OCI-M1 (cell line): ENCODE data around the gene ZFAND2A.
"Not testable (repeated sequence)": the region's sequence is repeated elsewhere in the genome, so short reads cannot be mapped to it uniquely, and the experiment has no call there.

Experiments used
- DNase-seq: peaks from one replicate; lab custom pipeline; 2025; lab: John Stamatoyannopoulos, UW

Gene ZFAND2A

DNA sequence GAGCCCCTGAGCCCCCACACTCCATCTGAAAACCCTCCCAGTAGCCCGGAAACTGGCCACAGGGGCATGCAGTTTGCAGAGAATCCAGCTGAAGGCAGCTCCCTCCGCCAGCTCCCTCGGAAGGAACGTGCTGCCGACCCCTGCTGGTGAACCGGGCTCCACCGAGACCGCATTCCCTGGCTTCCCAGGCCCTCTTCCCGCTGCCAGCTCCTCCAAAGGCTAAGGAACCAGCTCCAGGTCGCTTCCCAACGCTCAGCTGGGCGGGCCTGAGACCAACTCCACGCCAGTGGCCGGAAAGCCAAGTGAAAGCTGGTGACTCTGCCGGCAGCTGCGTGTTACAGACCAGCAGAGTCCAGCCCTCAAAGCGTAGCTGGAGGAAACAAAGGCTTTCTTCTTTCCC lies 36.3 kb downstream of the ZFAND2A start:
- no peak for DNase-seq

DNA sequence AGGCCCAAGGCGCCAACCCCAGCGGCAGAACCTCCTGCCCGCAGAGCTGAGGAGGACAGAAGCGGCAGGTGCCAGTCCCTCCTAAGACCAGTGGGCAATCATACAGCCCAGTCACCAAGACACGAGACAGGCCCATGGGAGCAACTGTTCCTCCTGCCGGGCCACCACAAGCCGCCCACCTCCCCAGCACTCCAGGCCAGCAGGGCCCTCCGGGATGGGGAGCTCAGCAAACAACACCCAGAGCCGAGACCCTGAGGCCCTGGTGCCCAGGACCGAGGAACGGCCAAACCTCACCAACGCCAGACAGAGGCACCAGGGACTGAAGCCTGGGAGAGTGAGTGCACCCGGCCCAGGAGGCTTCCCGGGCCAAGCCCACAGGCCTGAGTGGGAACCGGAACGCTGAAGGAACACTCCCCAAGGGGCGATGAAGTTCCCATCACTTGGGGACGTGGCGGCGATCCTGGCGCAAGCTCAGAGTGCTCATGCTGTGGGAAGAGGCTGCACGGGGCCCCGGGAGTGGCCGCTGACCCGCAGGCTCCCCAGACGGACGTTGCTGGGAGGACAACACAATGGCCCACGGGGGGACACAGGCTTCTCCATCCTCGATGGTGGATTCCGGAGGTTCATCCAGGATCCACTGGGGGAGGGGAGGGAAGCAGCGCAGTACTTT lies 37.0 kb downstream of the ZFAND2A start:
- no peak for DNase-seq

DNA sequence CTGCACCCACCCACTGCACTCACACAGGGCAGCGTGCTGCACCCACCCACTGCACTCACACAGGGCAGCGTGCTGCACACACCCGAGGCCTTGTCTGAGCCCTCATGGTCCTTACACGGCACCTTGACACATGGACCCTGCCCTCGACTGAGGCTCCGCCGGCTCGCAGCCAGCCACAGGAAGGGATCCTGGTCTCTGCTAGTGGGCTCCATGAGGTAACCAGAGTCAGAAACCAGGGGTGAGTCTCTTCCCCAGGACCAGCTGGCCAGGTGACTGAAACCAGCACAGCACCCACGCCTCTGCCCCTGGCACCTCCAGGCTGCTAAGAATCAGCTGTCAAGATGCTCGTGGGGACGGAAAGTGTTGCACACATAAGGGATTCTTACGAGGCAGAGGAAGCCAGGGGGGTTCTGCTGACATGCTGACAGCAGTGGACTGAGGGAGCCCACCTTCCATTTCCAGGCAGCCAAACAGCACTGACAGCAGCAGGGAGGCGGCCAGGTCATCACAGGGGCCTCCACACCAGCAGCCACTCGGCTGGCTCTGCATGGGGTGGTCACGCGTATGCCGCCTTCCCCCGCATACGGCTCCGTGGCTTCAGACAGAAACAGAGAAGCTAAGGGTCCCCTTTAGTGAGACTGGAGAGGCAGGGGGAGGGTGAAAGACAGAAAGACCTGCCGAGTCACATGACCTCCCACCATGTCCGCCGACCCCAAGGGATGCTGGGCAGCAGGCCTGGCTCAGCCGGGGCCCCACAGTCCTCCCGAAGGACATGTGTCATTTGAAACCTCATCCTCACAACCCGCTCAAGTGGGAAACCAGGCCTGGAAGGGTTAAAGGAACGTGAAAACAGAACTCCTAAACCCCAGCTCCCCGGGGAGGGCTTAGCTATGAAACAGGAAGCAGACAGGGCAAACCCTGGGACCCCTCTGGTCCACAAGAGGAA lies 37.8 kb downstream of the ZFAND2A start:
- no peak for DNase-seq

DNA sequence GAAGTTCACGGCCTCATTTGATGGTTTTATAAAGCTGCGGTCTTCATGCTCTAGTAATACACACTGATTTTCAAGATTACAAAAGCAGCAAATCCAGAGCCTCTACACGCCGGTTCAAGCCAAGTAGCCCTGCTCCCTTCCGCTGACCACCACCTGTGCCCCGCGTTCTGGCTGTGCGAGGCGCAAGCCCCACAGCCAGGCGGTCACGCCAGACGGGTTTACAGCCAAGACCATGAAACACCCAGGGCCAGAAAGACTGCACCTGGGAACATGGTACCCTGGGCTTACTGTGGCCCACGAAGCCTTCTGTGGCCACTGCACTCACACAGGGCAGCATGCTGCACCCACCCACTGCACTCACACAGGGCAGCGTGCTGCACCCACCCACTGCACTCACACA lies 38.5 kb downstream of the ZFAND2A start:
- DNase-seq, result no peak

DNA sequence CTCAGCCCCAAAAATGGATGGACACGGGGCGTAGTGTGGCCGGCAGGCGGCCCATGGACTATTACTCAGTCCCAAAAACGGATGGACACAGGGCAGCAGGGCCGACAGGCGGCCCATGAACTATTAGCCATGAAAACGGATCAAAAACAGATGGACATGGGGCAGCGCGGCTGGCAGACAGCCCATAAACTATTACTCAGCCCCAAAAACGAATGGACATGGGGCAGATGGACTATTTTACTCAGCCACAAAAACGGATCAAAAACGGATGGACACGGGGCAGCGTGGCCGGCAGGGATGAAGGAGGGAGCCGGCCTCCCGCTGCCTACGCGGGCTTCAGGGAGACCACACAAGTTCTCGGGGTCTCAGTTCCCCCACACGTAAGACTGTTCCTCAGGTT lies 39.2 kb downstream of the ZFAND2A start:
- DNase-seq, result no peak

DNA sequence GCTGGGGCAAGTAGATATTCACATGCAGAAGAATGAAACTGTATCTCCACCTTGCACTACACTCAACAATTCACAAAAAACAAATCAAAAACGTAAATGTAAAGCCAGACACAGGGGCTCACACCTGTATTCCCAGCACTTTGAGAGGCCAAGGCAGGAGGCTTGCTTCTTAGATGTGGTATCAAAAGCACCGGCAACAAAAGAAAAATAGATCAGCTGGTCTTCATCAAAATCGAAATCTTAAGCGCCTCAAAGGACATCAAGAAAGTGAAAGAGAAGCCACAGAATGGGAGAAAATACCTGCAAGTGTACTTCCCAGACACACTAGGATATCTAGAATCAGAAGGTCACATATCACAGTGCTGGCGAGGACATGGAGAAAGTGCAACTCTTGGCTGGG lies 40.8 kb downstream of the ZFAND2A start:
- DNase-seq, result no peak

DNA sequence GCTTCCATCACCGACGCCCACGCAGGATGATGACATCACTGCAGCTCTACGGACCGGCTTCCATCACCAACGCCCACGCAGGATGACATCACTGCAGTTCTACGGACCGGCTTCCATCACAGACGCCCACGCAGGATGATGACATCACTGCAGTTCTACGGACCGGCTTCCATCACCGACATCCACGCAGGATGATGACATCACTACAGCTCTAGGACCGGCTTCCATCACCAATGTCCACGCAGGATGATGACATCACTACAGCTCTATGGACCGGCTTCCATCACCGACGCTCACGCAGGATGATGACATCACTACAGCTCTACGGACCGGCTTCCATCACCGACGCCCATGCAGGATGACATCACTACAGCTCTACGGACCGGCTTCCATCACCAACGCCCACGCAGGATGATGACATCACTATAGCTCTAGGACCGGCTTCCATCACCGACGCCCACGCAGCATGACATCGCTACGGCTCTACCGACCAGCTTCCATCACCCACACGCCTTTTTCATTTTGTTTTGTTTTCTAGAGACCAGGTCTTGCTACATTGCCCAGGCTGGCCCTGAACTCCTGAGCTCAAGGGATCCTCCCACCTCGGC lies 42.6 kb downstream of the ZFAND2A start:
- no peak for DNase-seq

DNA sequence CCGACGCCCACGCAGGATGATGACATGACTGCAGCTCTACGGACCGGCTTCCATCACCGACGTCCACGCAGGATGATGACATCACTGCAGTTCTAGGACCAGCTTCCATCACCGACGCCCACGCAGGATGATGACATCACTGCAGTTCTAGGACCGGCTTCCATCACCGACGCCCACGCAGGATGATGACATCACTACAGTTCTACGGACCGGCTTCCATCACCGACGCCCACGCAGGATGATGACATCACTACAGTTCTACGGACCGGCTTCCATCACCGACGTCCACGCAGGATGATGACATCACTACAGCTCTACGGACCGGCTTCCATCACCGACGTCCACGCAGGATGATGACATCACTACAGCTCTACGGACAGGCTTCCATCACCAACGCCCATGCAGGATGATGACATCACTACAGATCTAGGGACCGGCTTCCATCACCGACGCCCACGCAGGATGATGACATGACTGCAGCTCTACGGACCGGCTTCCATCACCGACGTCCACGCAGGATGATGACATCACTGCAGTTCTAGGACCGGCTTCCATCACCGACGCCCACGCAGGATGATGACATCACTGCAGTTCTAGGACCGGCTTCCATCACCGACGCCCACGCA lies 43.5 kb downstream of the ZFAND2A start:
- DNase-seq, result not testable (repeated sequence)

DNA sequence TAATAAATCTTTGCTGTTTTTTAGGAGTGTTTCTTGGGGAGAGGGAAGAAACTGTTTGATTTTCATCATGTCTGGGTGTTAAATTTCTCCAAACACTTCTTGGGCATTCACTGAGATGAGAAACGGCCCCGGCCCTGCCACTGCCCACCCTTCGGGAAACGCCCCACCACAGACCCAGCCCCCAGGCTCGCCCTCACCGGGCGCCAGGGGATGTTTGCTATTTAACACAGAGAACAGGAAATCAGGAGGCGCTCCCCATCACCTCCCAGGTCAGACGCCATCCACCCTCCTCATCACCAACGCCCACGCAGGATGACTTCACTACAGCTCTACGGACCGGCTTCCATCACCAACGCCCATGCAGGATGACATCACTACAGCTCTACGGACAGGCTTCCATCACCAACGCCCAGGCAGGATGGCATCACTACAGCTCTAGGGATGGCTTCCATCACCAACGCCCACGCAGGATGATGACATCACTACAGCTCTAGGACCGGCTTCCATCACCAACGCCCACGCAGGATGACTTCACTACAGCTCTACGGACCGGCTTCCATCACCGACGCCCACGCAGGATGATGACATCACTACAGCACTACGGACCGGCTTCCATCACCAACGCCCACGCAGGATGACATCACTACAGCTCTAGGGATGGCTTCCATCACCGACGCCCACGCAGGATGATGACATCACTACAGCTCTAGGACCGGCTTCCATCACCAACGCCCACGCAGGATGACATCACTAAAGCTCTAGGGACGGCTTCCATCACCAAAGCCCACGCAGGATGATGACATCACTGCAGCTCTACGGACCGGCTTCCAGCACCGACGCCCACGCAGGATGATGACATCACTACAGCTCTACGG lies 44.6 kb downstream of the ZFAND2A start:
- DNase-seq, result not testable (repeated sequence)

DNA sequence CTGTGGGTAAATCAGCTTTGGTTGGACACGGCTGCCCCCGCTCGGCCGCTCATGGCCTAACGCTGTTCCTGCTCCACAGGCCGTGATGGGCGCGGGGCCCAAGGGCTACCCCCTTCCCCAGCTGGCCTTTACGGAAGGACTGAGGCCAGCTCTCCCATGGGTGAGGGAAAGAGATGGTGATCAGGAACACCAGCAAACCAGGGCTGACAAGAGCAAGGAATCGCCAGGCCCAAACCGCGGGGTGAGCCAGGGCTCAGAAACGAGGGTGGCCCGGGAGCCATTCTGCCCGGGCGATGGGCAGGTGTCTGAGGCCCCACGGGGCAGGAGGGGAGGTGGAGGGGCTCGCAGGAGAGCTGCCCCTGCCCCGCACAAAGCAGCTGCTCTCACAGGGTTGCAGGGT lies 45.5 kb downstream of the ZFAND2A start:
- no peak for DNase-seq

DNA sequence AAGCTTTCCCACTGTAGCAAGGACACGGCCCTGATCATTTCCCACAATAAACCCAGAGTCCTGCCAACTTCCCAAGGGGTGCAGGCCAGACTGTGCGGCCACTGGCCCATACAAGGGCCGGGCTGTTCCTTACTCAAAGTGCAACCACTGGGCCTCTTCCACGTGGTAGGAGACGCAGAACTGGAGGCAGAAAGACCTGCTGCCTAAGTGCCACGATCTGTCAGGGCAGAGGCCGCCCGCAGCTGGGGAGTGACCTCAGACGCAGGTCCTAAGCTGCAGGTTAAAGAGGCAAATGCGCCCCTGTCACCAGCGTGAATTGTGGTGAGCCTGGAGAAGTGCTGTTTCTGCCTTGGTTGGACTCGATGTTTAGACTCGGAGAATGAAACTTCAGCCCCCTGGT lies 45.9 kb downstream of the ZFAND2A start:
- DNase-seq, result no peak

DNA sequence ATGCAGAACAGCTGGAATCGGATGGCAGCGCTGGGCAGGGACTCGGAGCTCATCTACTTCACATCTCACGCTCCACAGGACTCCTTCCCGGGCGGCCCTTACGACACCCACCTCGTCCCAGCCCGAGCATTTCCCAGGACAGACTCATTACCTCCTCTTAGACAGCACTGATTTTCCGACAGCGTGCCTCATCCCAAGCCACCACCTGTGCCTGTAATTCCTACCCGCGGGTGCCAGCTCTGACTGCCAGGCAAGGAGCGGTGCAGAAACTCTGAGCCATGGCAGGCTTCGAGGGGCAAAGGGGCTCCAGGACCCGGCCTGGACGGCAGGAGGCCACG lies 46.5 kb downstream of the ZFAND2A start:
- no peak for DNase-seq

DNA sequence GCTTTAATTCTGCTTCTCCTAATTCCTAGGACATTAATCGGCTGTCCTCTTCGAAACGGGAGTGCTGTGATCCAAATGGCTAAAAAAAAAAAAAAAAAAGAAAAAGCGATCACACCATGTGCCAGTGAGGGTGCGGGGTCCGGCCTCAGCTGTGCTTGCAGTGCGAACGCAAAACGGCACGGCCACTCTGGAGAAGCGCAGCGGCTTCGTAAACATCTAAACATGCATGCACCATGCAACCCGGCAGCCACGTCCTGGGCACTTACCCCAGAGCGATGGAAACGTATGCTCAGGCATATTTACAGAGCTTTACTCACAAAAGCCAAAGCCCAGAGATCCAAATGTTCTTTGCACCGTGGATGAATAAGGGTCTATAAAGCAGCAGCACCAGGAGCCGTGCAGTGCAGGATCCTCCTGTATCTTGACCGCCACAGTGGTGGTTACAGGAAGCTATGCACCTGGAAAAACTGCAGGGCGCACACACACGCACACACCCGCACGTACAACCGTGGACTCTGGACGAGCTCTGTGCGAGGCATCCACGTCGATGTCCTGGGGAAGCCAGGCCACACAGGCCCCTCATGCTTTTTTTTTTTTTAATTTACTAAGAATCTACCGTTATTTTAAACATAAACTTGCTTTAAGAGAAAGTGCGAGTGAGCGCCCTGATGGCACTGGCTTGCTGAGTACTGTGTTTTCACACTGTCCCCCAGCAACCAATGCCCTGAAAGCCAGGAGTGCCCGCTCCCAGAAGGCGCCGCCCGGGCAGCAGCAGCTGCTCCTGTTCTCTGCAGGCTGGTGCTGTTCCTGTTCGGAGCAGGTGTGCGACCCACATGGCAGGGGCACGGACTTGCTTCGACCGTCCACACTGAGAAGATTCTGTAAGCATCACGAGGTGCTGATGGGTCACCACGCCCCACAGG lies 47.1 kb downstream of the ZFAND2A start:
- no peak for DNase-seq

DNA sequence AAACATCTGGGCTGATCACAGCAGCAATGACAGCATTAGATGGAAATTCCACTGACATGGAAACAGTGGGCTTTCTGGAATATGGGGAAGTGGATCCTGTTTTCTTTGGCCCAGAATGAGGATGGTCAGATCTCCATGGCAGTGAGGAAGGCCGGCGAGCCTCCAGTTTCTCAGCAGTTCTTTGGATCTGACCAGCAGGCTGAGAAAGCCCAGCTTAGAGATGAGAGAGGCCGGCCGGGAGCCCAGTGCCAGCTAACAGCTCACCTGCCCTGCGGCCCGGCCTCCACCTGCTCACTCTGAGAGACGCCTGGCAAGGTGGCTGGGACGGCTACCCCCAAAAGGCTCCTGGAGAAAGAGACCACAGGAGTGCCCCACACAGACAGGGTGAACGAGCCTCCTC lies 47.9 kb downstream of the ZFAND2A start:
- no peak for DNase-seq

DNA sequence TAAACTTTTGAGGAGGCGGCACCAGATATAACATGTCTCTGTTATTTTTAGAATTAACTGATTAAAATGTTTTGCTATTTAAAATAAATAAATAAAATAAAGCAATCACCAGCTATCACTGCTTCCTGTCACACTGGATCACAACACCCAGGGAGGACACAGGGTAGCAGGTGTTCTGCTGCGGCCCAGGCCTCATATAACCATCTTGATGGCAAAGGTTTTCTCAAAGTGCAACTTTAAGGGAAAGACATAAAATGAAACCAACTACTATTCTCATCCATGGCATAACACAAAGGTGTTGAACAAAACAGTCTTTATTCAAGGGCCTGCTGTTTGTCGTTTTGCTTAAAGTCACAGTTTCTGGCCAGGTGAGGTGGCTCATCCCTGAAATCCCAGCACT lies 48.8 kb downstream of the ZFAND2A start:
- DNase-seq, result no peak

DNA sequence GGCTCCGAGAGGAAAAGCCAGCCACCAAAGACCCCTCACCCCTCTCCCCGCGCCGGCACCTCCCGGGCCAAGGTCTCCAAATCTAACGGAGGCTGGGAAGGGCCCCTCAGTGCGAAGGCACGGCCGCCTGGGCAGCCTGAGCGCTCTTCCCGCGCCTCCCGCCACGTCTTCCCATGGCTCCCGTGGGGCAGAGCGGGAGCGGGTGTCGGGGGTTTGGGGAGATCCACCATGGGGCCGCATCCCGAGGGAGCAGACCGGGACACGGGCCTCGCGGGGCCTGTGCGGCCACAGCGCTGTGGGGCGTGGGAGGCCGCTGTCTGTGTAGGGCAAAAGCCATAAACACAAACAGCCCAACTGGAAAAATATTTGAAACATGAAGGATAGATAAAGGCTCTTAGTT lies 49.6 kb downstream of the ZFAND2A start:
- DNase-seq, result no peak

DNA sequence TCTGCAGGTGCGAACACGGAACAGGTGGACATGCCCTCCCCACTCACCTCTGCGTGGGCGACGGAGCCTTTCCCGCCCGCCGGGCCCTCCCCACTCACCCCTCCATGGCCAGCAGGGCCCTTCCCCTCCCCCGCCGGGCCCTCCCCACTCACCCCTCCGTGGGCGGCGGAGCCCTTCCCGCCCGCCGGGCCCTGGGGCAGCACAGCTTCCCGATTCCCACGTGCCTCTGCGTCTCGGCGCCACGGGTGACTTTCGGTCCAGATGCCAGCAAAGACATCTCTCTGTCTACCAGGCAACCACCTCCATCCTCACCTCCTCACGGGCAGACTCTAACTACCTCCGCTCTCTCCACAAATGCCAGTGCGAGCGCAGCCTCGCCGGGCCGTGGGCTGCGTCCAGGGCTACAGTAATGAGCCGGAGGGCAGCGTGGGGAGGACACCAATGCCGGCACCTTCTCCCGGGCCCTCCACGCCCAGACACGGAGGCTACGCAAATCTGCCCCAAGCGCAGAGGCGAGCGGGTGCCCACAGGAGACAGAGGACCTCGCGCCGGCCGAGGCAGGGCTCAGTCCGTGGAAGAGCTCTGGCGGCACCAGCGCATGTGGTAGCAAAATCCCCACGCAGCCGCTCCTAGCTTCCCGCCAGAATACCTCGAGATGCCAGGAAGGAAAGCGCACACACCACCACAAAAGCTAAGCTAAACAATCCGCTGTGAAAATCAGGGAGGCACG lies 50.2 kb downstream of the ZFAND2A start:
- no peak for DNase-seq

DNA sequence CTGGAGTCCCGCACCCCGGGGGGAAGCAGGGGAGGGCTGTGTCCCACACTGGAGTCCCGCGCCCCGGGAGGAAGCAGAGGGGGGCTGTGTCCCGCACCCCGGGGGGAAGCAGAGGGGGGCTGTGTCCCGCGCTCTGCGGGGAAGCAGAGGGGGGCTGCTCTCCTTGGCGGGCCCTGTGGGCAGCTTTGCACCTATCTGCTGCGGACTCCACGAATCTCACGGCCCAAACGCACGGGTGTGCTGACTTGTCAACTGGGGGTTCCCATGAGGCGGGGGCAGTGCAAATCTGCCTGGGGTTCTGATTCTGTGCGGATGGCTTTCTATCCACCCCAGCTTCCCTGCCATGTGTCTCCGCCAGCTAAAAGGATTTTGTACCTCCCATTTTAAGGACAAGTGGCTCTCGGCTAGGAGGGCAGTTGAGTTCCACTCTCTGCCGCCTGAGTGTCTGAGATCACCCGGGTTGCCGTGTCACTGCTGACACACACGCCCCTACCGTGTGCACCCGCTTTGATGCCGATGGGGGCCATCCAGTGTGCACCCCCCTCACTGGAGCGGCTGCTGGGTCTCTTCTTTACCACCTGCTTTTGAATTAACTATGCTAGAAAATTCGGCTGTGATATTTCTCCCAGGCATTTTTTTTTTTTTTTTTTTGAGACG lies 51.6 kb downstream of the ZFAND2A start:
- no peak for DNase-seq

DNA sequence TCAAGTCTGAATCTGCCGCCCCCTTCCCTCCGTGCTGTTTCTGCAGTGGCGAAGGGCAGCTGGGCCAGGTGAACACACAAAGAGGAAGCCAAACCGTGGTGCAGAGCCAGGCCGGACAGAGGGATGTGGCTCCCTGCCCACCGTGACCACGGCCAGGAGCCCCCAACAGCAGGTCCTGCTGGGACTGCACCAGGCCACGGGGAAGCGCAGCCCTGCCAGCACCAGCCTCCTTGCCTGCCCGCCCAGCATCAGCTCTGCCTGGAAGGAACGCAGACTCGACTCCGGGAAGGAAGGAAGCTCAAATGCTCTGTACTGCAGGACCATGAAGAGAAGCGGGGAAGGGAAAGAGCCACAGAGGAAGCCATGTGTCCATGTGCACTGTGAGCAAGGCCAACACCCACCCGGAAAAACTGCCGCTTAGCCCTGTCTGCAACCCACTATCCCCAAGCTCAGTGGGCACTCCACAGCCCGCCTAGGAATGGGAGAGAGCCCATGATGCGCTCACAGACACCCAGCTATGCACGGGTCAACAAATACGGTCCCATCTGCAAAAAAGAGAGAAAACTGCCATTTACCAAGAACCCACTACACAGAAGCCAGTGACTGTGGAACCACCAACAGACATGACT lies 53.1 kb downstream of the ZFAND2A start:
- no peak for DNase-seq
